Pancreas (tissue), 10 donors: ENCODE measurements around the gene TET1. TPM values are rescaled to one million over a fixed set of nuclear protein-coding genes. Genes with fewer than 3 reads are reported as not detected.

ENCODE experiments used
- ATAC-seq, 4 donors: fragments of 200-7000 bp; cut with Tn5 transposase; one replicate each; pipeline versions ENCODE4 v1.8.0 to v1.9.1; 2020; ENCODE audit warnings: mild to moderate bottlenecking in 4 of 4, moderate library complexity in 4 of 4
- DNase-seq, 6 donors: peaks; one replicate each; pipeline ENCODE4 v3.0.0-alpha.2; 2020
- FAIRE-seq: peaks from 2 replicates; lab custom pipeline; 2012; peaks lifted over from hg19 to GRCh38; lab: Jason Lieb, UNC
- H3K27ac ChIP-seq, 4 donors: fragments of 200-600 bp; sonication (generic); 1 replicate in 3 of 4; 2 replicates in 1 of 4; pipeline versions ENCODE4 v1.5.0 to v1.8.0; 2020
- H3K27me3 ChIP-seq, 4 donors: fragments of 200-600 bp; one replicate each; pipeline ENCODE4 v1.8.0; 2021
- H3K36me3 ChIP-seq, 3 donors: fragments of 200-600 bp; sonication (generic) in 1 of 3; one replicate each; pipeline versions ENCODE4 v1.5.0 to v1.8.0; 2020 to 2021
- H3K4me1 ChIP-seq, 3 donors: fragments of 200-600 bp; one replicate each; pipeline ENCODE4 v1.8.0; 2021
- H3K4me3 ChIP-seq, 4 donors: fragments of 200-600 bp; sonication (generic) in 2 of 4; one replicate each; pipeline versions ENCODE4 v1.5.0 to v1.8.0; 2020 to 2021
- H3K9me3 ChIP-seq, 4 donors: fragments of 200-600 bp; one replicate each; pipeline ENCODE4 v1.8.0; 2021
- CTCF ChIP-seq, 4 donors: fragments of 200-600 bp; sonication (generic) in 3 of 4; IDR thresholded peaks; one replicate each; pipeline versions ENCODE4 v1.5.0 to v1.8.0; 2021; ENCODE audit warnings: antibody characterized with exemption in 4 of 4
- WGBS, 2 donors: extraction: QIAGEN DNeasy Blood & Tissue Kit; methylation state at CpG; one replicate each; pipeline ENCODE4 v1.1.7; 2013; 5-methylcytosine and 5-hydroxymethylcytosine counted together
- intact Hi-C, 3 donors: fragments of 100-400 bp; cut with DNase I; formaldehyde crosslinking; loops; one replicate each; pipeline versions ENCODE4 v1.11.1 to v1.14.2; 2022
- polyA plus RNA-seq, 2 donors: library from polyadenylated mRNA; stranded (reverse); fragments of 200-250 nt; gene quantifications; one replicate each; pipeline ENCODE4 v1.2.3, GENCODE V29; 2013
- total RNA-seq, 6 donors: library from RNA; stranded (reverse); fragmentation: NEBNext Ultra II Directional in 4 of 6; extraction: Animal tissue kit (Norgen Biotek cat#: 25700) in 4 of 6; gene quantifications; one replicate each; pipeline versions ENCODE4 v1.2.1 to v1.2.4, GENCODE V29; 2021 to 2023
- donor health status: healthy with polysubstance abuse.
- donor health status: DM: no; HTN: no; CAD: no; lungs with moderate emphysema.
- donor health status: DM: no; HTN: no; CAD: no.
- donor health status: control.
- donor health status: control.
- donor health status: Bipolar disorder and iron deficiency.
- donor health status: DM: yes; HTN: yes; CAD: no.
- donor health status: DM: no; HTN: no; CAD: no.
- donor health status: DM: no; HTN: no; CAD: no.
- donor health status: DM: yes; HTN: yes; CAD: no.

Gene TET1
- total and polyA plus RNA-seq, 8 donors, result 0.11 to 1.6 (median 0.77) TPM

- Histone ChIP-seq H3K27ac (no peak overlapping the region), H3K4me3 (peak overlapping the region in 2 of 4 donors; percentile 74 to 75), H3K9me3 (no peaks in the 10 kb centered on the region), H3K27me3 (no peaks in the 10 kb centered on the region), H3K36me3 (no peaks in the 10 kb centered on the region), H3K4me1 (no peaks in the 10 kb centered on the region)
- FAIRE-seq, result no peak
- peak; percentile 5 to 24 (median 14) for ATAC-seq
- intact Hi-C loops, result no loop called here
- WGBS, 2 donors, result 11 to 12% methylated on average over 6 of the region's 6 CpGs
- DNase-seq, result no peak
- TF ChIP-seq CTCF (IDR thresholded peaks at IDR 0.05), result no peak
These were observed 324 bp upstream of the TET1 start for GRCh38 chr10:68559841-68560185.

GRCh38 chr10:68560943-68561864 lies 1.1 kb downstream of the TET1 start:
- no peaks in the 10 kb centered on the region for H3K27me3 ChIP-seq
- intact Hi-C loops, result no loop called here
- H3K9me3 ChIP-seq, result no peaks in the 10 kb centered on the region
- no peak for TF ChIP-seq CTCF (IDR thresholded peaks at IDR 0.05)
- FAIRE-seq (no peak), DNase-seq (peak in 5 of 6 donors; percentile 3 to 65 (median 25)), ATAC-seq (peak; percentile 38 to 48 (median 41))
- no peak overlapping the region for H3K27ac ChIP-seq
- peak overlapping the region; percentile 55 to 90 (median 74) for H3K4me3 ChIP-seq
- WGBS, 2 donors, result 6 to 12% methylated on average over 48 to 54 of the region's 55 CpGs
- no peaks in the 10 kb centered on the region for H3K4me1 ChIP-seq
- no peaks in the 10 kb centered on the region for H3K36me3 ChIP-seq

- H3K27me3 ChIP-seq, result no peaks in the 10 kb centered on the region
- peak overlapping the region in 1 of 4 donors; percentile 75 for H3K4me3 ChIP-seq
- TF ChIP-seq CTCF (IDR thresholded peaks at IDR 0.05), result no peak
- WGBS, 2 donors, result 77 to 80% methylated on average over 28 of the region's 28 CpGs
- H3K9me3 ChIP-seq, result no peaks in the 10 kb centered on the region
- no peaks in the 10 kb centered on the region for H3K4me1 ChIP-seq
- no peaks in the 10 kb centered on the region for H3K36me3 ChIP-seq
- DNase-seq (no peak), FAIRE-seq (no peak), ATAC-seq (no peak)
- intact Hi-C loops, result no loop called here
- no peak overlapping the region for H3K27ac ChIP-seq
These were observed 1.9 kb downstream of the TET1 start for GRCh38 chr10:68561865-68562649.

- Histone ChIP-seq H3K36me3 (no peaks in the 10 kb centered on the region), H3K27me3 (no peaks in the 10 kb centered on the region), H3K9me3 (no peaks in the 10 kb centered on the region), H3K4me3 (no peak overlapping the region), H3K27ac (no peak overlapping the region), H3K4me1 (no peaks in the 10 kb centered on the region)
- intact Hi-C loops, result no loop called here
- TF ChIP-seq CTCF (IDR thresholded peaks at IDR 0.05), result no peak
- no peak for FAIRE-seq
- WGBS, 2 donors, result 72 to 81% methylated on average over 12 of the region's 12 CpGs
- no peak for DNase-seq
- ATAC-seq, result no peak
These were observed 2.8 kb downstream of the TET1 start for GRCh38 chr10:68562661-68563570.
